ENCODE results near the gene CKLF. TPM values are rescaled to one million over a fixed set of nuclear protein-coding genes. Genes with fewer than 3 reads are reported as not detected.

CKLF gene
- total and polyA plus RNA-seq, 12 donors: 19.6 to 67.9 (median 39.1) TPM

GRCh38 chr16:66534376-66534799, 18.0 kb upstream of the CKLF start:
- no peak overlapping the region for H3K4me3 ChIP-seq

GRCh38 chr16:66536525-66536924, 15.9 kb upstream of the CKLF start:
- H3K27me3 ChIP-seq: no peaks in the 10 kb centered on the region
- H3K27ac ChIP-seq: no peak overlapping the region
- intact Hi-C loops (cut with DNase I): no loop called here
- H3K36me3 ChIP-seq (replicated peaks in 1 of 2): peaks cover 0 to 27% of the 10 kb centered on the region in 2 donors
- H3K9me3 ChIP-seq (replicated peaks in 1 of 3): no peaks in the 10 kb centered on the region
- TF ChIP-seq POLR2A (IDR thresholded peaks at IDR 0.05) (no peak), CTCF (IDR thresholded peaks at IDR 0.05) (no peak)
- H3K4me1 ChIP-seq (replicated peaks in 1 of 2): no peaks in the 10 kb centered on the region
- DNase-seq: no peak
- H3K4me3 ChIP-seq: no peak overlapping the region
- WGBS, 4 donors: 84 to 96% (median 93%) methylated on average over 3 to 4 of the region's 4 CpGs

More at GRCh38 chr16:66534376-66534799, 18.0 kb upstream of the CKLF start:
- DNase-seq: no peak
- Histone ChIP-seq H3K9me3 (replicated peaks in 1 of 3) (no peaks in the 10 kb centered on the region), H3K27me3 (no peaks in the 10 kb centered on the region), H3K36me3 (replicated peaks in 1 of 2) (peaks cover 0 to 43% of the 10 kb centered on the region in 2 donors), H3K4me1 (replicated peaks in 1 of 2) (no peaks in the 10 kb centered on the region), H3K27ac (no peak overlapping the region)
- 96 to 100% (median 99%) methylated on average over 1 of the region's 1 CpG for WGBS, 4 donors
- intact Hi-C loops (cut with DNase I): no loop called here
- TF ChIP-seq POLR2A (IDR thresholded peaks at IDR 0.05) (no peak), CTCF (IDR thresholded peaks at IDR 0.05) (no peak)

GRCh38 chr16:66537236-66537635, 15.1 kb upstream of the CKLF start:
- Histone ChIP-seq H3K9me3 (replicated peaks in 1 of 3) (no peaks in the 10 kb centered on the region), H3K36me3 (replicated peaks in 1 of 2) (peaks cover 0 to 20% of the 10 kb centered on the region in 2 donors), H3K4me3 (no peak overlapping the region), H3K27ac (no peak overlapping the region), H3K4me1 (replicated peaks in 1 of 2) (no peaks in the 10 kb centered on the region), H3K27me3 (no peaks in the 10 kb centered on the region)
- no peak for DNase-seq
- intact Hi-C loops (cut with DNase I): no loop called here
- 87 to 100% (median 98%) methylated on average over 2 of the region's 2 CpGs for WGBS, 4 donors
- no peak for TF ChIP-seq CTCF (IDR thresholded peaks at IDR 0.05)

- H3K4me3 ChIP-seq: no peak overlapping the region
- intact Hi-C loops (cut with DNase I): no loop called here
- H3K9me3 ChIP-seq (replicated peaks in 1 of 3): no peaks in the 10 kb centered on the region
- H3K27ac ChIP-seq: peak overlapping the region in 1 of 5 donors; percentile 25
- no peaks in the 10 kb centered on the region for H3K27me3 ChIP-seq
- 57 to 72% (median 68%) methylated on average over 5 of the region's 5 CpGs for WGBS, 4 donors
- H3K36me3 ChIP-seq (replicated peaks in 1 of 2): peaks cover 0 to 20% of the 10 kb centered on the region in 2 donors
- DNase-seq: peak in 1 of 7 donors; percentile 33
- no peaks in the 10 kb centered on the region for H3K4me1 ChIP-seq (replicated peaks in 1 of 2)
- TF ChIP-seq CTCF (IDR thresholded peaks at IDR 0.05): no peak
- no peak for TF ChIP-seq POLR2A (IDR thresholded peaks at IDR 0.05)
These were observed 13.5 kb upstream of the CKLF start for GRCh38 chr16:66538910-66539309.

Data from adrenal gland (tissue), 12 donors.